Activated CD4-positive, alpha-beta T cell treated with anti-CD3 and anti-CD28 coated beads, Interleukin-2, amount 50 U/mL, for 4 hours (primary cell): ENCODE measurements around the gene UQCC5.

Experiments
- DNase-seq, 2 experiments: peaks; one replicate each; pipeline ENCODE4 v3.0.0-alpha.2; 2020

UQCC5 gene

DNA sequence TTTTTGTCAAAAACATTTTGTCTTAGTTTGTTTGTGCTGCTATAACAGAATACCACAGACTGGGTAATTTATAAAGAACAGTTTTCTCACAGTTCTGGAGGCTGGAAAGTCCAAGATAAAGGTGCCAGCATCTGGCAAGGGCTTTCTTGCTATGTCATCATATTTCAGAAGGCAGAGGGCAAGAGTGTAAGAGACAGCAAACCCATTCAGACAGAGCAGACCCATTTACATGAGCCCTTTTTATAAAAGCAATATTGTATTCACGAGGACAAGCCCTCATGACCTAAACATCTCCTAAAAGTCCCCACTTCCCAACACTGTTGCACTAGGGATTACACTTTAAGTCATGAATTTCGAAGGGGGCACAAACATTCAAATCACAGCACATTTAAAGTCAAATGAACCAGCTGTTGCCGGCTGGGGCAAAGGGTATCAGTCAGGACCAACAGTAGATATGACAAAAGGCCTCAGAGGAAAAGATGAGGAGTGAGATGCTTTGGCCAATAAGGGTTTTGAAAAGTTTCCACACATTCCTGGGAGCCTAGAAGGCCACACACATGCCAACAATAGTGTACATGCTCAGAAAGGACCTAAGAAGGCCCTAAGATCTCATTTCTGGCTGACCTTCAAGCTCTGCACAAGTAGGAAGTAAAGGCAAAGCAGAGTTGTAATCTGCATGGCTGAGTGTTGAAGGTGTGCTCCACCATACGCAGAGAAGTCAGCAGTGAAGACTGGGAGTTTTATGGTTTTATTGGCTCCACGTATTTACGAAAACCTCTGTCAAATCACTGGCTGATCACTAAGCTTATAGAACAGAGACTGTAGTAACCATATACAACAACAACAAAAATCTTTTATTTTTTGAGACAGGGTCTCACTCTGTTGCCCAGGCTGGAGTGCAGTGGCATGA is 37.9 kb downstream of the UQCC5 start:
- no peak for DNase-seq
